Esophagus muscularis mucosa (tissue), 3 donors: ENCODE results near the gene RTKN.

Experiments used
- POLR2A ChIP-seq: fragments of 450-650 bp; IDR thresholded peaks from one replicate; pipeline ENCODE4 v1.6.1; 2017; ENCODE audit warnings: antibody characterized with exemption, moderate library complexity, mild to moderate bottlenecking, low read depth
- TF ChIP-seq, protein P1 (sequence below), 3 experiments: fragments of 200-600 bp in 2 of 3; fragments of 450-650 bp in 1 of 3; sonication (generic) in 2 of 3; IDR thresholded peaks; one replicate each; pipeline ENCODE4 v1.5.1; 2017 to 2019; ENCODE audit warnings: antibody characterized with exemption in 3 of 3, mild to moderate bottlenecking in 2 of 3, moderate library complexity in 1 of 3

DNA sequence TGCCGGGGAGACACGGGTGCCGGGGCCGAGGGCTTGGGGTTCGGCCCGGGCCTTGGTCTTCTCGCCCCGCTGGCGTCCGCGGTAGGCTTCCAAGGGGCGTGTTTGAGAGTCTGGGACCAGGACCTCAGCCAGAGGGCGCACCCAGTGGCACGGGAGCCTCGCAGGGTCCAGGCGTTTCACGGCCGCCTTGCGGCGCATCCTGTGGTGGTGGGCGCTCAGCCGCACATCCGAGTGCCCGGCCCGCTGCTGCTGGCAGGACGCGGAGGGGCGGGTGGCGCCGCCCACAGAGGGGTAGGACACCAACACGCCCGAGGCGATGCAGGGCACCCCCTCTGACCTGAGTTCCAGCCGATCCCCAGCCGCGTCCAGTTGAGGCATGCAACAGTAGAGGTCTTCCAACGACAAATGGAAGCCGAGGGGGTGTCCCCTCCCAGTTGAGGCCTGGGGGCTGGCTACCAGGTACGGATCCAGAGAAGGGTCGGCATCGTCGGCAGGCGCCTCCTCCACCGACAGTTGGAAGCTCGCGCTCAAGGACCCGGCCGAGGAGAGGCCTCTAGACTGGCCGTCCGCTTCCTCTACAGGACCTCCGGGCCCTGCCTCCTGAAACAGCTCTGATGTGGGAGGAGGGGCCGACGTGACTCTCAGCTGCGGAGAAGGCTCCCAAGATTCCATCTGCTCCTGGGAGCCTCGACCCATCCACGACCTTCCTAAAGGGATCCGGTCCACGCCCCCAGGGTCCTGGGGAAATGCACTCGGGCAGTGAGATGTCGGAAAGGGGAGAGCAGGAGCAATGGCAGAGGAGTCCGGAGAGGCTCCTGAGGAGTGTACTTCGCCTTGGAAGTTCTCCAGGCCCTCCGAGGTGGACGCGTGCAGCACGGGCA is 26.6 kb downstream of the RTKN start:
- TF ChIP-seq, protein P1, sequence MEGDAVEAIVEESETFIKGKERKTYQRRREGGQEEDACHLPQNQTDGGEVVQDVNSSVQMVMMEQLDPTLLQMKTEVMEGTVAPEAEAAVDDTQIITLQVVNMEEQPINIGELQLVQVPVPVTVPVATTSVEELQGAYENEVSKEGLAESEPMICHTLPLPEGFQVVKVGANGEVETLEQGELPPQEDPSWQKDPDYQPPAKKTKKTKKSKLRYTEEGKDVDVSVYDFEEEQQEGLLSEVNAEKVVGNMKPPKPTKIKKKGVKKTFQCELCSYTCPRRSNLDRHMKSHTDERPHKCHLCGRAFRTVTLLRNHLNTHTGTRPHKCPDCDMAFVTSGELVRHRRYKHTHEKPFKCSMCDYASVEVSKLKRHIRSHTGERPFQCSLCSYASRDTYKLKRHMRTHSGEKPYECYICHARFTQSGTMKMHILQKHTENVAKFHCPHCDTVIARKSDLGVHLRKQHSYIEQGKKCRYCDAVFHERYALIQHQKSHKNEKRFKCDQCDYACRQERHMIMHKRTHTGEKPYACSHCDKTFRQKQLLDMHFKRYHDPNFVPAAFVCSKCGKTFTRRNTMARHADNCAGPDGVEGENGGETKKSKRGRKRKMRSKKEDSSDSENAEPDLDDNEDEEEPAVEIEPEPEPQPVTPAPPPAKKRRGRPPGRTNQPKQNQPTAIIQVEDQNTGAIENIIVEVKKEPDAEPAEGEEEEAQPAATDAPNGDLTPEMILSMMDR (IDR thresholded peaks at IDR 0.05), result peak; percentile 36 to 45 (median 39)
- no peak for TF ChIP-seq POLR2A
